Colonic mucosa (tissue), 4 donors: ENCODE results near the gene LHFPL2. TPM values are rescaled to one million over a fixed set of nuclear protein-coding genes. Genes with fewer than 3 reads are reported as not detected.

Experiments
- DNase-seq: peaks from one replicate; pipeline ENCODE4 v3.0.0-alpha.2; 2020
- H3K27ac ChIP-seq: fragments of 200-600 bp; one replicate; pipeline ENCODE4 v1.8.0; 2021
- H3K27me3 ChIP-seq: fragments of 200-600 bp; one replicate; pipeline ENCODE4 v1.8.0; 2021
- H3K36me3 ChIP-seq: fragments of 200-600 bp; one replicate; pipeline ENCODE4 v1.8.0; 2021
- H3K4me1 ChIP-seq: fragments of 200-600 bp; one replicate; pipeline ENCODE4 v1.8.0; 2021; ENCODE audit warnings: mild to moderate bottlenecking
- H3K4me3 ChIP-seq: fragments of 200-600 bp; one replicate; pipeline ENCODE4 v1.8.0; 2021
- H3K9ac ChIP-seq, 2 donors: one replicate each; pipeline ENCODE4 v1.7.0; 2013; ENCODE audit warnings: control low read depth in 2 of 2, low read depth in 2 of 2, low read length in 2 of 2
- H3K9me3 ChIP-seq: fragments of 200-600 bp; one replicate; pipeline ENCODE4 v1.8.0; 2021
- intact Hi-C: fragments of 100-400 bp; cut with DNase I; formaldehyde crosslinking; loops from one replicate; pipeline ENCODE4 v1.14.1; 2022
- total RNA-seq, 2 donors: library from RNA; stranded (reverse); fragmentation: NEBNext Ultra II Directional in 1 of 2; extraction: Animal tissue kit (Norgen Biotek cat#: 25700) in 1 of 2; gene quantifications; one replicate each; pipeline ENCODE4 v1.2.1, GENCODE V29; 2021
- TF ChIP-seq, protein P1 (sequence below): fragments of 200-600 bp; IDR thresholded peaks from one replicate; pipeline ENCODE4 v1.8.0; 2022; ENCODE audit warnings: antibody characterized with exemption, mild to moderate bottlenecking
- donor health status: healthy.
- donor health status: DM: no; HTN: no; CAD: no.
- donor health status: DM: no; HTN: no; CAD: no.

Gene LHFPL2
- total RNA-seq, 2 donors from 2014 or later = 35.5 to 39.2 TPM

DNA sequence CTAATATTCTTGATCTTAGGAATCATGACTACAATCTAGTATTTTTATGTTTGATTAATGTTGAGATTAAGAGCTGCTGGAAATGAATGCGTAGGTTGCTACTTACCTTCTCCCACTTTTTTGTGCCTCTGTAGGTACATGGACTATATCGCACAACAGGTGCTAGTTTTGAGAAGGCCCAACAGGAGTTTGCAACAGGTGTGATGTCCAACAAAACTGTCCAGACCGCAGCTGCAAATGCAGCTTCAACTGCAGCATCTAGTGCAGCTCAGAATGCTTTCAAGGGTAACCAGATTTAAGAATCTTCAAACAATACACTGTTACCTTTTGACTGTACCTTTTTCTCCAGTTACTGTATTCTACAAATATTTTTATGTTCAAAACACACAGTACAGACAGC, 173.2 kb downstream of the LHFPL2 start:
- H3K27ac ChIP-seq = no peak overlapping the region
- intact Hi-C loops = no loop called here
- H3K9me3 ChIP-seq = no peaks in the 10 kb centered on the region
- DNase-seq = no peak
- TF ChIP-seq, protein P1, sequence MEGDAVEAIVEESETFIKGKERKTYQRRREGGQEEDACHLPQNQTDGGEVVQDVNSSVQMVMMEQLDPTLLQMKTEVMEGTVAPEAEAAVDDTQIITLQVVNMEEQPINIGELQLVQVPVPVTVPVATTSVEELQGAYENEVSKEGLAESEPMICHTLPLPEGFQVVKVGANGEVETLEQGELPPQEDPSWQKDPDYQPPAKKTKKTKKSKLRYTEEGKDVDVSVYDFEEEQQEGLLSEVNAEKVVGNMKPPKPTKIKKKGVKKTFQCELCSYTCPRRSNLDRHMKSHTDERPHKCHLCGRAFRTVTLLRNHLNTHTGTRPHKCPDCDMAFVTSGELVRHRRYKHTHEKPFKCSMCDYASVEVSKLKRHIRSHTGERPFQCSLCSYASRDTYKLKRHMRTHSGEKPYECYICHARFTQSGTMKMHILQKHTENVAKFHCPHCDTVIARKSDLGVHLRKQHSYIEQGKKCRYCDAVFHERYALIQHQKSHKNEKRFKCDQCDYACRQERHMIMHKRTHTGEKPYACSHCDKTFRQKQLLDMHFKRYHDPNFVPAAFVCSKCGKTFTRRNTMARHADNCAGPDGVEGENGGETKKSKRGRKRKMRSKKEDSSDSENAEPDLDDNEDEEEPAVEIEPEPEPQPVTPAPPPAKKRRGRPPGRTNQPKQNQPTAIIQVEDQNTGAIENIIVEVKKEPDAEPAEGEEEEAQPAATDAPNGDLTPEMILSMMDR = no peak
- no peaks in the 10 kb centered on the region for H3K4me1 ChIP-seq
- H3K36me3 ChIP-seq = no peaks in the 10 kb centered on the region
- no peak overlapping the region for H3K9ac ChIP-seq
- no peaks in the 10 kb centered on the region for H3K27me3 ChIP-seq
- no peak overlapping the region for H3K4me3 ChIP-seq

DNA sequence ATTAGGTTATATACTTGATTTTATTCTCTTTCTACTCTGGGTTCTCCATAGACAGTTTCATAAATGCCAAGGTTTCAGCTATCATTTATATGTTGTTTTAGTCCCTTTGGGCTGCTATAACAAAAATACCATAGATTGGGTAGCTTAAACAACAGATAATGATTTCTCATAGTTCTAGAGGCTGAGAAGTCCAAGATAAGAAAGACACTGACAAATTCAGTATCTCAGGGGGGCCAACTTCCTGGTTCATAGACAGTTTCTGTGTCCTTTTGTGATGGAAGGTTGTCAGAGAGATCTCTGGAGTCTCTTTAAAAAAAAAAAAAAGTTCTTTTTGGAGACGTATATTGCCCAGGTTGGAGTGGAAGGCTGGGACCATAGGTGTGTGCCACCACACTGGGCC, 174.8 kb downstream of the LHFPL2 start:
- no peaks in the 10 kb centered on the region for H3K27me3 ChIP-seq
- H3K9me3 ChIP-seq = no peaks in the 10 kb centered on the region
- DNase-seq = no peak
- intact Hi-C loops = no loop called here
- H3K4me1 ChIP-seq = no peaks in the 10 kb centered on the region
- H3K27ac ChIP-seq = no peak overlapping the region
- TF ChIP-seq, protein P1 = no peak
- H3K36me3 ChIP-seq = no peaks in the 10 kb centered on the region
- H3K9ac ChIP-seq = no peak overlapping the region
- no peak overlapping the region for H3K4me3 ChIP-seq

DNA sequence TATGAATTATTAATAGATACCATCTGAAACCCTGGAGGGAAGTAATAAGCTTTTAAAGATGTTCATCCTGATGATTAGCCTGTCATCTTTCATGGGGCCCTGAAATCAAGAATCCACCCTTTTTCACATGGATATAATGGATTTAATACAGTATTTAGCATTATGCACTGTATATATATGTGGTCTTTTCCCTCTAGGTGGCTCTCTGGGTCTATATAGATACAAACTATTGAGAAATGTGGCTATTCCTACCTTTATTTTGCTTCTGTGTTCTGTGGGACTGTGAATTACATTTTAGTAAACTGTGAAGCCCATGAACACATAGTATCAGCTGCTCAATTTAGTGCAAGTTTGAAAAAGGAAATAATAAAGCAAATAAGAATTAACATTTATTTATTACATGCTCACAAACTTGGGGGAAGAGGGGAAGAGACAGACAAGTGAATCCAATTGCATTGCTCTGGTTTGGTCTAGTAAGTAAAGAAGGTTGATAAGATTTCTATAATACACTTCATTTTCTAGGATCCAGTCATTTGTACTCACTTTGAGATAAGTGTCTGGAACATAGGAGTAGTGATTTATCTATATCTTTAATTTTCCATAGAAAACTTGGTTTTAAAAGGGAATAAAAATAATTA, 176.0 kb downstream of the LHFPL2 start:
- intact Hi-C loops = no loop called here
- Histone ChIP-seq H3K9me3 (no peaks in the 10 kb centered on the region), H3K9ac (no peak overlapping the region), H3K27me3 (no peaks in the 10 kb centered on the region), H3K27ac (no peak overlapping the region), H3K4me1 (no peaks in the 10 kb centered on the region), H3K4me3 (no peak overlapping the region), H3K36me3 (no peaks in the 10 kb centered on the region)
- TF ChIP-seq, protein P1 = no peak
- DNase-seq = no peak

DNA sequence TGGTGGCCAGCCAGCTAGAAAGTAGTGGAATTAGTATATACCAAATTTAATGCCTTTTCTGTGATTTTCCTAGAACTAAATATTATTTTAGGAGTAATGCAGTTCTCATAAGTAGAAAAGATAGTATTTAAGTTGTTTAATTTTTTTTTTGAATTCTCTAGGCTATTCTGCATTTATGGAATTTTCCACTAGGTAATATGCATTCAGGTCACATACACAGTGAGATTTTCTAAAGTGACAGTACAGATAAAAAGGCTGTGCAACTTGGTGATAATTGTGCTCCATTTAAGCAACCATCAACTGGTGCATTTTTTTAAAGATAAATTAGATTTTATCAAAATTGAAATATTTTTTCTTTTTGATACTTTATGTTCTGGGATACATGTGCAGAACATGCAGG, 176.7 kb downstream of the LHFPL2 start:
- H3K27ac ChIP-seq = no peak overlapping the region
- no peak overlapping the region for H3K4me3 ChIP-seq
- no peak for DNase-seq
- no peaks in the 10 kb centered on the region for H3K36me3 ChIP-seq
- no peaks in the 10 kb centered on the region for H3K27me3 ChIP-seq
- no peaks in the 10 kb centered on the region for H3K9me3 ChIP-seq
- TF ChIP-seq, protein P1 = no peak
- H3K9ac ChIP-seq = no peak overlapping the region
- intact Hi-C loops = no loop called here
- H3K4me1 ChIP-seq = no peaks in the 10 kb centered on the region

DNA sequence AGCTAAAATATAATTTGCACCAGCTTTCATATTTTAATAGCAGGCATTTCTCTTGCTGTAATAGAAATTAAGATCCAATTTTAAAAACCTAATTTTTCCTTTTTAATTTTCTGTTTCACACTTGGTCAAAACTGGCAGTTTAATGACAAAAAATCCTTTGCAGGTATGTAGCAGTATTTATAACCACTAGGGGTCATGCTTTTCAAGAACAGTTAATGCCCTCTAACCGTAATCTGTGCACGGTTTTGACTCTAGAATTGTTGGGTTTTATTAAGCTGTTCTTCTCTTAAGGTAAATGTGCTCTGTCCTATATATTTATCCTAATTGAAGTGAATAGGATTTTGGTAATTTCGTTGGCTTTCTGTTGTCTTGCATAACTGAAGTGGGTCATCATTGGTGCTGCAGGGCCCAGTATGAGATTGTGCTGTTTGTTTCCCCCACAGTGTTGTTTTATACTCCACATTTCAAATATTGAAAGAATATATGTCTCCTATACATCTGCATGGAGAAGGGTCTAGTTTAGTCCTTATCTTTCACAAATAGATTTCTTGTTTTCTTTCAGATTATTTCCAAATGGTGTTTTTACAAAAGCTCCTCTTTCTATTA, 180.7 kb downstream of the LHFPL2 start:
- intact Hi-C loops = loop anchor here (10.0 kb wide), 1 partner anchor 487 kb away; no protein-coding TSS in a partner anchor
- Histone ChIP-seq H3K27me3 (no peaks in the 10 kb centered on the region), H3K4me1 (no peaks in the 10 kb centered on the region), H3K9me3 (no peaks in the 10 kb centered on the region), H3K9ac (no peak overlapping the region), H3K4me3 (no peak overlapping the region), H3K36me3 (no peaks in the 10 kb centered on the region), H3K27ac (no peak overlapping the region)
- no peak for DNase-seq
- TF ChIP-seq, protein P1 = peak; percentile 72
